Activated B cell treated with CpG ODN at 0.5 μM for 24 hours (primary cell): ENCODE measurements around the gene GALM. TPM values are rescaled to one million over a fixed set of nuclear protein-coding genes. Genes with fewer than 3 reads are reported as not detected.

Source experiments
- ATAC-seq: fragments of 200-7000 bp; cut with Tn5 transposase; one replicate; pipeline ENCODE4 v1.10.0; 2021; ENCODE audit warnings: low read depth, mild to moderate bottlenecking, moderate library complexity
- CTCF ChIA-PET: fragments of 350-600 bp; sonication (Branson Sonifier 250); formaldehyde crosslinking; loops from one replicate; lab custom pipeline; 2021; ENCODE audit warnings: antibody characterized with exemption; lab: Charles Lee
- POLR2A ChIA-PET: fragments of 350-600 bp; sonication (Branson Sonifier 250); formaldehyde crosslinking; loops from one replicate; lab custom pipeline; 2021; ENCODE audit warnings: antibody characterized with exemption; lab: Charles Lee
- DNase-seq: peaks from one replicate; pipeline ENCODE4 v3.0.0; 2022
- H3K27ac Mint-ChIP-seq: one replicate; pipeline ENCODE4 v1.8.0; 2020; ENCODE audit warnings: mixed read lengths
- H3K27me3 Mint-ChIP-seq: one replicate; pipeline ENCODE4 v1.8.0; 2021; ENCODE audit warnings: mixed read lengths
- H3K36me3 Mint-ChIP-seq: one replicate; pipeline ENCODE4 v1.8.0; 2021; ENCODE audit warnings: low read depth, mixed read lengths
- H3K4me1 Mint-ChIP-seq: one replicate; pipeline ENCODE4 v1.8.0; 2021; ENCODE audit warnings: mixed read lengths
- H3K4me3 Mint-ChIP-seq: one replicate; pipeline ENCODE4 v1.8.0; 2020; ENCODE audit warnings: mild to moderate bottlenecking, mixed read lengths
- H3K9me3 Mint-ChIP-seq: one replicate; pipeline ENCODE4 v1.8.0; 2020; ENCODE audit warnings: mixed read lengths
- CTCF ChIP-seq: fragments of 200-600 bp; IDR thresholded peaks from one replicate; pipeline ENCODE4 v1.8.0; 2022; ENCODE audit warnings: antibody characterized with exemption, mild to moderate bottlenecking
- intact Hi-C: fragments of 100-400 bp; cut with micrococcal nuclease; formaldehyde crosslinking; loops from one replicate; pipeline ENCODE4 v1.15.1; 2024
- total RNA-seq: library from RNA; stranded (reverse); gene quantifications from 2 replicates; pipeline ENCODE4 v1.2.3, GENCODE V29; 2022

Gene GALM
- total RNA-seq, 1 donor from 2014 or later = 5.4 TPM

- no peak for DNase-seq
- Mint-ChIP-seq H3K9me3 (no peaks in the 10 kb centered on the region), H3K36me3 (no peaks in the 10 kb centered on the region), H3K4me1 (peaks cover 11% of the 10 kb centered on the region), H3K4me3 (no peak overlapping the region), H3K27me3 (peaks cover 48% of the 10 kb centered on the region), H3K27ac (no peak overlapping the region)
- no peak for TF ChIP-seq CTCF
- no peak for ATAC-seq
- ChIA-PET CTCF (no interaction called here), POLR2A (interaction anchor here (1.1 kb wide), 1 partner anchor 20 kb away, joined by 3 read pairs; no protein-coding TSS in a partner anchor)
- intact Hi-C loops = no loop called here
These were observed 44.9 kb upstream of the GALM start for GRCh38 chr2:38621018-38621417.

DNA sequence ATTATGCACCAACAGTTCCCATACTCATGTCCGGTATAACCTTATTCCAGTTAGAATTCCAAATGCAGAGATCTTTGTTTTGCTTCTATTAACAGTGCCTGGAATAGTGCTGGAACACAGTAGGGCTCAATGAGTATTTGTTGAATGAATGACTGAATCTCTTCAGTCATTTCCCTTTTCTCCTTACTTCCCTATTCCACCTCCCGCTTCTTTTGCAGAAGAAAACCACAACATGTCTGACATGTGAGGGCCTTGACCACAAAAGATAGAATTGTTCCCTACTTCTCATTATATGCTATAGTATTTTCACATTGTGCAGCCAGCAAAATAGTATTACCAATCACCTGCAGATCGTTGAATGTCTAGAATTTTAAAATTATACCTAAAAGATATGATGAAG is 43.7 kb upstream of the GALM start:
- ATAC-seq (no peak), DNase-seq (no peak)
- Mint-ChIP-seq H3K27ac (no peak overlapping the region), H3K9me3 (no peaks in the 10 kb centered on the region), H3K4me1 (peaks cover 11% of the 10 kb centered on the region), H3K36me3 (no peaks in the 10 kb centered on the region), H3K27me3 (peaks cover 43% of the 10 kb centered on the region), H3K4me3 (no peak overlapping the region)
- POLR2A ChIA-PET = no interaction called here
- no peak for TF ChIP-seq CTCF
- CTCF ChIA-PET = no interaction called here
- intact Hi-C loops = no loop called here

- Mint-ChIP-seq H3K9me3 (peaks cover 2% of the 10 kb centered on the region), H3K27ac (no peak overlapping the region), H3K4me3 (no peak overlapping the region), H3K4me1 (peaks cover 5% of the 10 kb centered on the region), H3K36me3 (no peaks in the 10 kb centered on the region), H3K27me3 (peaks cover 30% of the 10 kb centered on the region)
- TF ChIP-seq CTCF = no peak
- ChIA-PET POLR2A (no interaction called here), CTCF (no interaction called here)
- DNase-seq (no peak), ATAC-seq (no peak)
- intact Hi-C loops = no loop called here
These were observed 39.4 kb upstream of the GALM start for GRCh38 chr2:38626326-38627035.

DNA sequence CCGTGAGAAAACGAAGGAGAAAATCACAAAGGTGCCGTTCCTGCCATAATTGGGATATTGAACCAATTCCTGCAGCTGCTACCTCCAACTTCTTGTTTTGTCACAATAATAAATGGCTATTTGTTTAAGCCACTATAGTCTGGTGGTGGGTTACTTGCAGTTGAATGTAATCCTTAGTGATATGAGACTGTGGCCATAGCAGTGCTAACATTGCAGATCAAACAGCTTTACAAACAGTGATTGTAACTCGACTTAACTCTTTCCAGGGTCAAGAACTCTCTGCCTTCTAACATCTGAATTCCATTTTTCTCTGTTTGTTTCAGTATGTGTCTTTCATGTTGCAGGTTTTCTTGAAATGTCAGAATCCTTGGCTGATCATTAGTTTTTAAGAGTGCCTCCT is 38.5 kb upstream of the GALM start:
- ATAC-seq (no peak), DNase-seq (no peak)
- no peak for TF ChIP-seq CTCF
- Mint-ChIP-seq H3K4me3 (no peak overlapping the region), H3K27me3 (peaks cover 28% of the 10 kb centered on the region), H3K4me1 (peaks cover 2% of the 10 kb centered on the region), H3K36me3 (no peaks in the 10 kb centered on the region), H3K27ac (no peak overlapping the region), H3K9me3 (peaks cover 2% of the 10 kb centered on the region)
- ChIA-PET POLR2A (no interaction called here), CTCF (no interaction called here)
- intact Hi-C loops = no loop called here

DNA sequence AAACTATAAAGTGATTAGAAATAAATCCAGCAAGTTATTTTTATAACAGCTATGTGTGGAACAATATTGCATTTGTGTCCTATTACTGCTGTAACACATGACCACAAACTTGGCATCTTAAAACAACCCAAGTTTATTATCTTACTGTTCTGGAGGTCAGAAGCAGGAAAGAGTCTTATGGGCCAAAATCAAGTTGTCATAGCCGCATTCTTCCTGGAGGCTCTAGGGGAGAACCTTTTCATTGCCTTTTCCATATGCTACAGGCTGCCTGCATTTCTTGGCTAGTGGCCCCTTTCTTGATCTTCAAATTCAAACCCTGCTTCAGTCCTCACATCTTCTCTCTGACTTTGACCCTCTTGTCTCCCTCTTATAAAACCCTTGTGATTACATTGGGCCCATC is 36.2 kb upstream of the GALM start:
- ChIA-PET CTCF (no interaction called here), POLR2A (no interaction called here)
- Mint-ChIP-seq H3K9me3 (peaks cover 2% of the 10 kb centered on the region), H3K27me3 (peaks cover 22% of the 10 kb centered on the region), H3K36me3 (no peaks in the 10 kb centered on the region), H3K4me3 (no peak overlapping the region), H3K4me1 (peaks cover 9% of the 10 kb centered on the region), H3K27ac (no peak overlapping the region)
- no peak for DNase-seq
- ATAC-seq = no peak
- intact Hi-C loops = no loop called here
- TF ChIP-seq CTCF = no peak
